ENCODE data around the gene RBM34. TPM values are rescaled to one million over a fixed set of nuclear protein-coding genes. Genes with fewer than 3 reads are reported as not detected.
A peak's percentile ranks its signal among the peaks of the same experiment; 100 is the strongest.

RBM34 gene
- total RNA-seq, 1 donor from 2014 or later: 129 TPM

- peak overlapping the region; percentile 98 for H3K27ac Mint-ChIP-seq (ENCODE audit: unreplicated experiment)
- Histone ChIP-seq H3K4me1 (ENCODE audit: insufficient read depth, low read length) (peaks cover 6% of the 10 kb centered on the region), H3K4me2 (ENCODE audit: low read length) (peak overlapping the region; percentile 91), H3K9ac (ENCODE audit: low read length) (peak overlapping the region; percentile 98), H3K79me2 (ENCODE audit: insufficient read depth, low read length) (peaks cover 61% of the 10 kb centered on the region), H3K9me3 (ENCODE audit: insufficient read depth, low read depth, low read length) (no peaks in the 10 kb centered on the region), H3K27ac (ENCODE audit: low read depth, low read length) (peak overlapping the region; percentile 93), H3K36me3 (ENCODE audit: insufficient read depth, low read length) (peaks cover 12% of the 10 kb centered on the region), H3K27me3 (ENCODE audit: insufficient read depth, low read length) (no peaks in the 10 kb centered on the region), H3K4me3 (ENCODE audit: insufficient read depth, low read depth, low read length) (peak overlapping the region; percentile 94), H4K20me1 (ENCODE audit: insufficient read depth, low read length) (peaks cover 51% of the 10 kb centered on the region), H2AFZ (ENCODE audit: low read depth, low read length) (peak overlapping the region; percentile 81)
- H3K4me3 Mint-ChIP-seq (ENCODE audit: unreplicated experiment): peak overlapping the region; percentile 98
- DNase-seq (ENCODE audit: low read depth): no peak
- peaks cover 1% of the 10 kb centered on the region for H3K9me3 Mint-ChIP-seq (ENCODE audit: unreplicated experiment)
- TF ChIP-seq, protein P1, sequence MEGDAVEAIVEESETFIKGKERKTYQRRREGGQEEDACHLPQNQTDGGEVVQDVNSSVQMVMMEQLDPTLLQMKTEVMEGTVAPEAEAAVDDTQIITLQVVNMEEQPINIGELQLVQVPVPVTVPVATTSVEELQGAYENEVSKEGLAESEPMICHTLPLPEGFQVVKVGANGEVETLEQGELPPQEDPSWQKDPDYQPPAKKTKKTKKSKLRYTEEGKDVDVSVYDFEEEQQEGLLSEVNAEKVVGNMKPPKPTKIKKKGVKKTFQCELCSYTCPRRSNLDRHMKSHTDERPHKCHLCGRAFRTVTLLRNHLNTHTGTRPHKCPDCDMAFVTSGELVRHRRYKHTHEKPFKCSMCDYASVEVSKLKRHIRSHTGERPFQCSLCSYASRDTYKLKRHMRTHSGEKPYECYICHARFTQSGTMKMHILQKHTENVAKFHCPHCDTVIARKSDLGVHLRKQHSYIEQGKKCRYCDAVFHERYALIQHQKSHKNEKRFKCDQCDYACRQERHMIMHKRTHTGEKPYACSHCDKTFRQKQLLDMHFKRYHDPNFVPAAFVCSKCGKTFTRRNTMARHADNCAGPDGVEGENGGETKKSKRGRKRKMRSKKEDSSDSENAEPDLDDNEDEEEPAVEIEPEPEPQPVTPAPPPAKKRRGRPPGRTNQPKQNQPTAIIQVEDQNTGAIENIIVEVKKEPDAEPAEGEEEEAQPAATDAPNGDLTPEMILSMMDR (IDR thresholded peaks at IDR 0.05; ENCODE audit: insufficient read depth, low read depth, low read length): no peak
- no peak for TF ChIP-seq EZH2 (IDR thresholded peaks at IDR 0.05; ENCODE audit: insufficient read depth, low read length)
- no peaks in the 10 kb centered on the region for H3K27me3 Mint-ChIP-seq (ENCODE audit: low read depth, unreplicated experiment)
- no peak for FAIRE-seq
- peaks cover 17% of the 10 kb centered on the region for H3K4me1 Mint-ChIP-seq (ENCODE audit: low read depth, unreplicated experiment)
- H3K36me3 Mint-ChIP-seq (ENCODE audit: low read depth, unreplicated experiment): peaks cover 8% of the 10 kb centered on the region
Observed at GRCh38 chr1:235127732-235128455, 33.2 kb downstream of the RBM34 start.

- Mint-ChIP-seq H3K4me3 (ENCODE audit: unreplicated experiment) (peak overlapping the region; percentile 98), H3K36me3 (ENCODE audit: low read depth, unreplicated experiment) (peaks cover 8% of the 10 kb centered on the region), H3K27me3 (ENCODE audit: low read depth, unreplicated experiment) (no peaks in the 10 kb centered on the region), H3K9me3 (ENCODE audit: unreplicated experiment) (no peaks in the 10 kb centered on the region), H3K4me1 (ENCODE audit: low read depth, unreplicated experiment) (peaks cover 21% of the 10 kb centered on the region), H3K27ac (ENCODE audit: unreplicated experiment) (peak overlapping the region; percentile 69)
- FAIRE-seq: no peak
- Histone ChIP-seq H3K4me1 (ENCODE audit: insufficient read depth, low read length) (peaks cover 6% of the 10 kb centered on the region), H3K9ac (ENCODE audit: low read length) (peak overlapping the region; percentile 98), H3K4me2 (ENCODE audit: low read length) (peak overlapping the region; percentile 91), H2AFZ (ENCODE audit: low read depth, low read length) (no peak overlapping the region), H3K27ac (ENCODE audit: low read depth, low read length) (peak overlapping the region; percentile 13), H3K79me2 (ENCODE audit: insufficient read depth, low read length) (peaks cover 68% of the 10 kb centered on the region), H3K27me3 (ENCODE audit: insufficient read depth, low read length) (no peaks in the 10 kb centered on the region), H4K20me1 (ENCODE audit: insufficient read depth, low read length) (peaks cover 58% of the 10 kb centered on the region), H3K9me3 (ENCODE audit: insufficient read depth, low read depth, low read length) (no peaks in the 10 kb centered on the region), H3K36me3 (ENCODE audit: insufficient read depth, low read length) (peaks cover 7% of the 10 kb centered on the region), H3K4me3 (ENCODE audit: insufficient read depth, low read depth, low read length) (peak overlapping the region; percentile 94)
- TF ChIP-seq, protein P1 (IDR thresholded peaks at IDR 0.05; ENCODE audit: insufficient read depth, low read depth, low read length): no peak
- no peak for TF ChIP-seq EZH2 (IDR thresholded peaks at IDR 0.05; ENCODE audit: insufficient read depth, low read length)
- no peak for DNase-seq (ENCODE audit: low read depth)
Observed at GRCh38 chr1:235127203-235127602, 33.8 kb downstream of the RBM34 start.

- no peaks in the 10 kb centered on the region for H3K9me3 Mint-ChIP-seq (ENCODE audit: unreplicated experiment)
- TF ChIP-seq EZH2 (IDR thresholded peaks at IDR 0.05; ENCODE audit: insufficient read depth, low read length): no peak
- TF ChIP-seq, protein P1 (IDR thresholded peaks at IDR 0.05; ENCODE audit: insufficient read depth, low read depth, low read length): no peak
- peaks cover 9% of the 10 kb centered on the region for H3K36me3 Mint-ChIP-seq (ENCODE audit: low read depth, unreplicated experiment)
- peaks cover 93% of the 10 kb centered on the region for H3K79me2 ChIP-seq (ENCODE audit: insufficient read depth, low read length)
- no peaks in the 10 kb centered on the region for H3K27me3 Mint-ChIP-seq (ENCODE audit: low read depth, unreplicated experiment)
- no peak for FAIRE-seq
- H4K20me1 ChIP-seq (ENCODE audit: insufficient read depth, low read length): peaks cover 81% of the 10 kb centered on the region
- peaks cover 12% of the 10 kb centered on the region for H3K36me3 ChIP-seq (ENCODE audit: insufficient read depth, low read length)
- H2AFZ ChIP-seq (ENCODE audit: low read depth, low read length): no peak overlapping the region
- no peak overlapping the region for H3K9ac ChIP-seq (ENCODE audit: low read length)
- no peak for DNase-seq (ENCODE audit: low read depth)
- H3K4me2 ChIP-seq (ENCODE audit: low read length): peak overlapping the region; percentile 24
- no peaks in the 10 kb centered on the region for H3K9me3 ChIP-seq (ENCODE audit: insufficient read depth, low read depth, low read length)
- no peak overlapping the region for H3K27ac Mint-ChIP-seq (ENCODE audit: unreplicated experiment)
- no peak overlapping the region for H3K27ac ChIP-seq (ENCODE audit: low read depth, low read length)
- H3K4me1 Mint-ChIP-seq (ENCODE audit: low read depth, unreplicated experiment): peaks cover 21% of the 10 kb centered on the region
- H3K4me3 ChIP-seq (ENCODE audit: insufficient read depth, low read depth, low read length): no peak overlapping the region
- no peaks in the 10 kb centered on the region for H3K27me3 ChIP-seq (ENCODE audit: insufficient read depth, low read length)
- H3K4me3 Mint-ChIP-seq (ENCODE audit: unreplicated experiment): no peak overlapping the region
- H3K4me1 ChIP-seq (ENCODE audit: insufficient read depth, low read length): peaks cover 6% of the 10 kb centered on the region
Observed at GRCh38 chr1:235124665-235125064, 36.4 kb downstream of the RBM34 start.

Measured in astrocyte (in vitro differentiated cells and primary cell).